K562 (cell line): ENCODE measurements around the gene MOAP1. TPM values are rescaled to one million over a fixed set of nuclear protein-coding genes. Genes with fewer than 3 reads are reported as not detected.

ENCODE experiments used
- CHD7 ChIP-seq: fragments of 200-600 bp; sonication (generic); IDR thresholded peaks from one replicate; pipeline ENCODE4 v1.6.1; 2012; ENCODE audit warnings: mild to moderate bottlenecking, low read depth, low read length, inconsistent platforms
- RAD51 ChIP-seq: fragments of 450-650 bp; IDR thresholded peaks from 2 replicates; pipeline ENCODE4 v1.7.1; 2016; ENCODE audit warnings: low read depth, mild to moderate bottlenecking, borderline replicate concordance
- SRSF7 ChIP-seq: fragments of 200-400 bp; formaldehyde crosslinking; optimal IDR thresholded peaks from 2 replicates; pipeline ENCODE3; 2017; ENCODE audit warnings: mild to moderate bottlenecking, low read depth, low read length
- ZNF407 ChIP-seq: fragments of 450-650 bp; IDR thresholded peaks from 2 replicates; pipeline ENCODE4 v1.6.1; 2016; ENCODE audit warnings: low read depth
- polyA plus RNA-seq, 8 experiments: library from polyadenylated mRNA; depleted of rRNA in 4 of 8; stranded (reverse) in 5 of 8; unstranded in 3 of 8; fragments of >200 nt; fragmentation: Nextera tagmentation in 2 of 8; fragmentation: Illumina TruSeq in 1 of 8; extraction: Ambion mirVana in 2 of 8; extraction: Trizol in 1 of 8; gene quantifications; 2 replicates each; pipeline versions ENCODE4 v1.2.1 to v1.2.3, GENCODE V29; 2011 to 2014; ENCODE audit warnings: inconsistent platforms in 1 of 8, missing spikeins in 1 of 8
- total RNA-seq, 7 experiments: library from RNA; depleted of rRNA in 6 of 7; stranded (reverse); fragments of >200 nt in 6 of 7; fragmentation: Illumina TruSeq in 2 of 7; extraction: Trizol in 2 of 7; gene quantifications; 2 replicates each; pipeline versions ENCODE4 v1.2.1 to v1.2.3, GENCODE V29; 2011 to 2021; ENCODE audit warnings: low replicate concordance in 1 of 7

Gene MOAP1
- total and polyA plus RNA-seq, 9 of the 15 experiments (the other 6 are each of a cell fraction or from before 2014, with no cell fraction given), result 1.5 to 14.4 (median 6.0) TPM

- no peak for TF ChIP-seq ZNF407
- TF ChIP-seq SRSF7, result no peak
- TF ChIP-seq CHD7, result no peak
- TF ChIP-seq RAD51, result no peak
Measured at GRCh38 chr14:93150227-93151208, 34.2 kb downstream of the MOAP1 start (continued).
